SK-N-SH treated with all-trans-retinoic acid at 6 μM for 48 hours (cell line): ENCODE measurements around the gene GUCY1A2.

Source experiments
- ATAC-seq: fragments of 200-7000 bp; cut with Tn5 transposase; 3 replicates; pipeline ENCODE4 v1.9.1; 2020; ENCODE audit warnings: mild to moderate bottlenecking, moderate library complexity
- ARNTL ChIP-seq: fragments of 450-650 bp; formaldehyde crosslinking; IDR thresholded peaks from 2 replicates; pipeline ENCODE4 v1.5.0; 2020; ENCODE audit warnings: low read depth, mild to moderate bottlenecking, moderate library complexity, borderline replicate concordance
- BACH2 ChIP-seq: fragments of 250-450 bp; sonication (Bioruptor Pico); IDR thresholded peaks from 2 replicates; pipeline ENCODE4 v1.9.0; 2021; ENCODE audit warnings: mild to moderate bottlenecking, borderline replicate concordance
- CSDC2 ChIP-seq: fragments of 250-450 bp; sonication (Bioruptor Pico); IDR thresholded peaks from 2 replicates; pipeline ENCODE4 v1.5.0; 2020; ENCODE audit warnings: mild to moderate bottlenecking, moderate library complexity
- ESRRG ChIP-seq: fragments of 250-450 bp; sonication (Bioruptor Pico); IDR thresholded peaks from 2 replicates; pipeline ENCODE4 v1.6.1; 2021; ENCODE audit warnings: mild to moderate bottlenecking
- GLIS3 ChIP-seq: fragments of 250-450 bp; sonication (Bioruptor Pico); IDR thresholded peaks from 2 replicates; pipeline ENCODE4 v1.5.0; 2020; ENCODE audit warnings: mild to moderate bottlenecking, moderate library complexity
- ISL1 ChIP-seq: fragments of 250-450 bp; sonication (Bioruptor Pico); IDR thresholded peaks from 2 replicates; pipeline ENCODE4 v2.1.2; 2022; ENCODE audit warnings: mild to moderate bottlenecking, moderate library complexity
- OSR1 ChIP-seq: fragments of 250-450 bp; sonication (Bioruptor Pico); IDR thresholded peaks from 2 replicates; pipeline ENCODE4 v1.8.0; 2022; ENCODE audit warnings: moderate library complexity, mild to moderate bottlenecking, inconsistent platforms
- PPARA ChIP-seq: fragments of 250-450 bp; sonication (Bioruptor Pico); IDR thresholded peaks from 2 replicates; pipeline ENCODE4 v1.5.0; 2020; ENCODE audit warnings: mild to moderate bottlenecking, borderline replicate concordance
- RARB ChIP-seq: fragments of 250-450 bp; sonication (Bioruptor Pico); IDR thresholded peaks from 2 replicates; pipeline ENCODE4 v1.8.0; 2021; ENCODE audit warnings: mild to moderate bottlenecking, moderate library complexity
- SNAI2 ChIP-seq: fragments of 250-450 bp; sonication (Bioruptor Pico); IDR thresholded peaks from 2 replicates; pipeline ENCODE4 v1.5.0; 2020; ENCODE audit warnings: mild to moderate bottlenecking, moderate library complexity
- TCF4 ChIP-seq: fragments of 250-450 bp; sonication (Bioruptor Pico); IDR thresholded peaks from 2 replicates; pipeline ENCODE4 v1.8.0; 2021; ENCODE audit warnings: mild to moderate bottlenecking, moderate library complexity, borderline replicate concordance
- TOX ChIP-seq: fragments of 250-450 bp; sonication (Bioruptor Pico); IDR thresholded peaks from 2 replicates; pipeline ENCODE4 v1.8.0; 2021; ENCODE audit warnings: mild to moderate bottlenecking, moderate library complexity, borderline replicate concordance
- ZC3H10 ChIP-seq: fragments of 250-450 bp; sonication (Bioruptor Pico); IDR thresholded peaks from 2 replicates; pipeline ENCODE4 v1.5.1; 2021; ENCODE audit warnings: mild to moderate bottlenecking, moderate library complexity
- ZFP30 ChIP-seq: fragments of 450-650 bp; formaldehyde crosslinking; IDR thresholded peaks from 2 replicates; pipeline ENCODE4 v1.5.0; 2022; ENCODE audit warnings: mild to moderate bottlenecking, moderate library complexity
- ZNF565 ChIP-seq: fragments of 450-650 bp; formaldehyde crosslinking; conservative IDR thresholded peaks from 2 replicates; pipeline ENCODE4 v1.5.0; 2020; ENCODE audit warnings: low read depth, mild to moderate bottlenecking, moderate library complexity
- ZNF70 ChIP-seq: fragments of 450-650 bp; formaldehyde crosslinking; IDR thresholded peaks from 2 replicates; pipeline ENCODE4 v1.5.0; 2020; ENCODE audit warnings: mild to moderate bottlenecking, moderate library complexity
- ZNF8 ChIP-seq: fragments of 450-650 bp; formaldehyde crosslinking; IDR thresholded peaks from 2 replicates; pipeline ENCODE4 v1.5.0; 2020; ENCODE audit warnings: mild to moderate bottlenecking, moderate library complexity
- TF ChIP-seq, protein P1 (sequence below): fragments of 250-450 bp; sonication (Bioruptor Pico); IDR thresholded peaks from 2 replicates; pipeline ENCODE4 v1.8.0; 2020; ENCODE audit warnings: mild to moderate bottlenecking, moderate library complexity, borderline replicate concordance
- TF ChIP-seq, protein P2 (sequence below): fragments of 250-450 bp; sonication (Bioruptor Pico); IDR thresholded peaks from 2 replicates; pipeline ENCODE4 v1.5.1; 2021; ENCODE audit warnings: mild to moderate bottlenecking, moderate library complexity
- TF ChIP-seq, protein P3 (sequence below): fragments of 250-450 bp; sonication (Bioruptor Pico); IDR thresholded peaks from 2 replicates; pipeline ENCODE4 v1.5.1; 2020; ENCODE audit warnings: low read depth, mild to moderate bottlenecking, moderate library complexity
- TF ChIP-seq, protein P4 (sequence below): fragments of 250-450 bp; sonication (Bioruptor Pico); IDR thresholded peaks from 2 replicates; pipeline ENCODE4 v1.5.0; 2020; ENCODE audit warnings: mild to moderate bottlenecking, moderate library complexity
- TF ChIP-seq, protein P5 (sequence below): fragments of 250-450 bp; sonication (Bioruptor Pico); IDR thresholded peaks from 2 replicates; pipeline ENCODE4 v1.8.0; 2021; ENCODE audit warnings: low read depth, mild to moderate bottlenecking, moderate library complexity, borderline replicate concordance

GUCY1A2 gene

DNA sequence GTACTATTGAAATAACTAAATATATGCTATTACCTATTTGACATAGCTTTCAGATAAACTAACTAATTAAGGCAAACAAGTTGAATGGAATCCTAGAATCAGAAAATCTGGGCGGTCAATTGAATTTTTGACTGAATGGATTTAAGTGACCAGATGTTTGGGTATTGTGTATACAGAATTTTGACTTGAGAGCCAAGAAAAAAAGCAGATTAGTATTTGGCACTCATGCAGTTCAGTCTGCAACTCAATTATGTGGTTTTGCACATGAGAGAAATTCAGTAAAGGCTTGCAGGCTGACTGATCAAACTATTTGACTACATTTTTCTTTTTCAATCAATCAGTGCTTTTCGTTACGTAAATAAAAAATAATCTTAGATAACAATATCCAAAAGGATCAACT, 254.8 kb downstream of the GUCY1A2 start:
- TF ChIP-seq ZNF565 (CRISPR knock-in tag) (no peak), GLIS3 (no peak), ZNF70 (CRISPR knock-in tag) (no peak), ARNTL (CRISPR knock-in tag) (no peak), ZC3H10 (CRISPR knock-in tag) (no peak), TOX (no peak)
- TF ChIP-seq, protein P1, sequence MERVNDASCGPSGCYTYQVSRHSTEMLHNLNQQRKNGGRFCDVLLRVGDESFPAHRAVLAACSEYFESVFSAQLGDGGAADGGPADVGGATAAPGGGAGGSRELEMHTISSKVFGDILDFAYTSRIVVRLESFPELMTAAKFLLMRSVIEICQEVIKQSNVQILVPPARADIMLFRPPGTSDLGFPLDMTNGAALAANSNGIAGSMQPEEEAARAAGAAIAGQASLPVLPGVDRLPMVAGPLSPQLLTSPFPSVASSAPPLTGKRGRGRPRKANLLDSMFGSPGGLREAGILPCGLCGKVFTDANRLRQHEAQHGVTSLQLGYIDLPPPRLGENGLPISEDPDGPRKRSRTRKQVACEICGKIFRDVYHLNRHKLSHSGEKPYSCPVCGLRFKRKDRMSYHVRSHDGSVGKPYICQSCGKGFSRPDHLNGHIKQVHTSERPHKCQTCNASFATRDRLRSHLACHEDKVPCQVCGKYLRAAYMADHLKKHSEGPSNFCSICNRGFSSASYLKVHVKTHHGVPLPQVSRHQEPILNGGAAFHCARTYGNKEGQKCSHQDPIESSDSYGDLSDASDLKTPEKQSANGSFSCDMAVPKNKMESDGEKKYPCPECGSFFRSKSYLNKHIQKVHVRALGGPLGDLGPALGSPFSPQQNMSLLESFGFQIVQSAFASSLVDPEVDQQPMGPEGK (CRISPR knock-in tag) = no peak
- TF ChIP-seq, protein P2, sequence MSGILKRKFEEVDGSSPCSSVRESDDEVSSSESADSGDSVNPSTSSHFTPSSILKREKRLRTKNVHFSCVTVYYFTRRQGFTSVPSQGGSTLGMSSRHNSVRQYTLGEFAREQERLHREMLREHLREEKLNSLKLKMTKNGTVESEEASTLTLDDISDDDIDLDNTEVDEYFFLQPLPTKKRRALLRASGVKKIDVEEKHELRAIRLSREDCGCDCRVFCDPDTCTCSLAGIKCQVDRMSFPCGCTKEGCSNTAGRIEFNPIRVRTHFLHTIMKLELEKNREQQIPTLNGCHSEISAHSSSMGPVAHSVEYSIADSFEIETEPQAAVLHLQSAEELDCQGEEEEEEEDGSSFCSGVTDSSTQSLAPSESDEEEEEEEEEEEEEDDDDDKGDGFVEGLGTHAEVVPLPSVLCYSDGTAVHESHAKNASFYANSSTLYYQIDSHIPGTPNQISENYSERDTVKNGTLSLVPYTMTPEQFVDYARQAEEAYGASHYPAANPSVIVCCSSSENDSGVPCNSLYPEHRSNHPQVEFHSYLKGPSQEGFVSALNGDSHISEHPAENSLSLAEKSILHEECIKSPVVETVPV = no peak
- ATAC-seq = no peak

DNA sequence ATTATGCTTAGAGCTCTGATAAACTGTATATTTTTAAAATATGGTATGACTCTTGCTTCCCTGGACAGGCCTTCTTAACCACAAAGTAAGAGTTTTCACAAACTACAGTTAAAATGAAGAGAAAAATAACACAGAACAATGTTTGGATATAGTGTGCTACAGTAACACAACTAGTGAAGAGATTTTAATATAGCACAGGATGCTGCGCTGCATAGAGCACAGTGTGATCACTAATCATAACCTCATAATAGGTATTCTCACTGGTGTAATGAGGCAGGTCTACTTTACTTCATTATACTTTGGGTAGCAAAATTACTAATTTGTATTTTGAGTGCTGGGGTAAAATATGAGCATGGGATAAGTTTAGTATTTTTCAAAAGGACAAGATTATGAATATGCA, 256.5 kb downstream of the GUCY1A2 start:
- TF ChIP-seq ZC3H10 (CRISPR knock-in tag) = no peak
- TF ChIP-seq, protein P3, sequence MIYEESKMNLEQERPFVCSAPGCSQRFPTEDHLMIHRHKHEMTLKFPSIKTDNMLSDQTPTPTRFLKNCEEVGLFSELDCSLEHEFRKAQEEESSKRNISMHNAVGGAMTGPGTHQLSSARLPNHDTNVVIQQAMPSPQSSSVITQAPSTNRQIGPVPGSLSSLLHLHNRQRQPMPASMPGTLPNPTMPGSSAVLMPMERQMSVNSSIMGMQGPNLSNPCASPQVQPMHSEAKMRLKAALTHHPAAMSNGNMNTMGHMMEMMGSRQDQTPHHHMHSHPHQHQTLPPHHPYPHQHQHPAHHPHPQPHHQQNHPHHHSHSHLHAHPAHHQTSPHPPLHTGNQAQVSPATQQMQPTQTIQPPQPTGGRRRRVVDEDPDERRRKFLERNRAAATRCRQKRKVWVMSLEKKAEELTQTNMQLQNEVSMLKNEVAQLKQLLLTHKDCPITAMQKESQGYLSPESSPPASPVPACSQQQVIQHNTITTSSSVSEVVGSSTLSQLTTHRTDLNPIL (CRISPR knock-in tag) = no peak
- no peak for TF ChIP-seq ZNF70 (CRISPR knock-in tag)
- no peak for TF ChIP-seq ARNTL (CRISPR knock-in tag)
- no peak for TF ChIP-seq ISL1 (CRISPR knock-in tag)
- no peak for TF ChIP-seq GLIS3
- no peak for TF ChIP-seq TOX
- TF ChIP-seq CSDC2 (CRISPR knock-in tag) = no peak
- TF ChIP-seq PPARA (CRISPR knock-in tag) = no peak
- TF ChIP-seq OSR1 (CRISPR knock-in tag) = no peak
- no peak for ATAC-seq

DNA sequence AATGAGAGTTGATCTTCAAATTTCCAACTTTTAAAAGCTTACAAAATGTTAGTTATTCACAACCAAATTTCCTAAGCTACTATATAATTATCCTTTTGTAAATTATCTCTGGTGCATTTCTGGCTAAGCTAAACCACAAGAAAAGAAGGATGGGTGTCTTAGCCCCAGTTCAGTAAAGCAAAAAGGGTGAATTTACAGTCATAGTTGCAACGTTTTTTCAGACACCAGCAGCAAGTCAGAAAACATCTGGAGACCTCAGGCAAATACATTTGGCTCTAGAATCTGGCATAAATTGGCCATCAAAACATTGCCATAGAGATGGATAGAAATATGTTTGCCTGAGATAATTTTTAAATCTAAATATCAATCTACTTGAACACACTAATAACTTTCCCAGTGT, 257.0 kb downstream of the GUCY1A2 start:
- ATAC-seq = no peak
- no peak for TF ChIP-seq PPARA (CRISPR knock-in tag)
- no peak for TF ChIP-seq ESRRG (CRISPR knock-in tag)
- TF ChIP-seq, protein P2 = no peak
- TF ChIP-seq ZC3H10 (CRISPR knock-in tag) = no peak
- TF ChIP-seq ZNF8 = no peak

DNA sequence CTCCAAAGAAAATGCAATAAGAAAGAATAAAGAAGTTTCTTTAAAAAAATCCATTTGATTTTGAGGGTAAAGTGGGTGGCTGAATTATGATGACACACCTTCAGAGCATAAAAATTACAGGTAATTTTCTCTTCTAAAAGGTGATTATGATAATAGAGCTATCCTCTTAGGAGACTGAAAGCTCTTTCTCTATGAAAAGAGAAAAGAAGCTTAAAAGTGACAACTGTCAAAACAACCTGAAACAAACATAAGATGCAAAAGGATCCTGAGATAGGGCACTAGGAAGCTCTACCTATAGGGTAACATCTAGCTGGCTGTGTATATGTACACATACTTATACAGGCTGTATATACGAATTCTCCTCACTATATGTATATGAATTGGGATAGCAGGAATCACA, 270.2 kb downstream of the GUCY1A2 start:
- no peak for ATAC-seq
- TF ChIP-seq, protein P4, sequence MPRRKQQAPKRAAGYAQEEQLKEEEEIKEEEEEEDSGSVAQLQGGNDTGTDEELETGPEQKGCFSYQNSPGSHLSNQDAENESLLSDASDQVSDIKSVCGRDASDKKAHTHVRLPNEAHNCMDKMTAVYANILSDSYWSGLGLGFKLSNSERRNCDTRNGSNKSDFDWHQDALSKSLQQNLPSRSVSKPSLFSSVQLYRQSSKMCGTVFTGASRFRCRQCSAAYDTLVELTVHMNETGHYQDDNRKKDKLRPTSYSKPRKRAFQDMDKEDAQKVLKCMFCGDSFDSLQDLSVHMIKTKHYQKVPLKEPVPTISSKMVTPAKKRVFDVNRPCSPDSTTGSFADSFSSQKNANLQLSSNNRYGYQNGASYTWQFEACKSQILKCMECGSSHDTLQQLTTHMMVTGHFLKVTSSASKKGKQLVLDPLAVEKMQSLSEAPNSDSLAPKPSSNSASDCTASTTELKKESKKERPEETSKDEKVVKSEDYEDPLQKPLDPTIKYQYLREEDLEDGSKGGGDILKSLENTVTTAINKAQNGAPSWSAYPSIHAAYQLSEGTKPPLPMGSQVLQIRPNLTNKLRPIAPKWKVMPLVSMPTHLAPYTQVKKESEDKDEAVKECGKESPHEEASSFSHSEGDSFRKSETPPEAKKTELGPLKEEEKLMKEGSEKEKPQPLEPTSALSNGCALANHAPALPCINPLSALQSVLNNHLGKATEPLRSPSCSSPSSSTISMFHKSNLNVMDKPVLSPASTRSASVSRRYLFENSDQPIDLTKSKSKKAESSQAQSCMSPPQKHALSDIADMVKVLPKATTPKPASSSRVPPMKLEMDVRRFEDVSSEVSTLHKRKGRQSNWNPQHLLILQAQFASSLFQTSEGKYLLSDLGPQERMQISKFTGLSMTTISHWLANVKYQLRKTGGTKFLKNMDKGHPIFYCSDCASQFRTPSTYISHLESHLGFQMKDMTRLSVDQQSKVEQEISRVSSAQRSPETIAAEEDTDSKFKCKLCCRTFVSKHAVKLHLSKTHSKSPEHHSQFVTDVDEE = no peak
- TF ChIP-seq, protein P1 (CRISPR knock-in tag) = no peak
- TF ChIP-seq CSDC2 (CRISPR knock-in tag) = no peak
- TF ChIP-seq TOX = no peak
- TF ChIP-seq ZFP30 (CRISPR knock-in tag) = no peak
- TF ChIP-seq BACH2 (CRISPR knock-in tag) = no peak
- TF ChIP-seq, protein P5, sequence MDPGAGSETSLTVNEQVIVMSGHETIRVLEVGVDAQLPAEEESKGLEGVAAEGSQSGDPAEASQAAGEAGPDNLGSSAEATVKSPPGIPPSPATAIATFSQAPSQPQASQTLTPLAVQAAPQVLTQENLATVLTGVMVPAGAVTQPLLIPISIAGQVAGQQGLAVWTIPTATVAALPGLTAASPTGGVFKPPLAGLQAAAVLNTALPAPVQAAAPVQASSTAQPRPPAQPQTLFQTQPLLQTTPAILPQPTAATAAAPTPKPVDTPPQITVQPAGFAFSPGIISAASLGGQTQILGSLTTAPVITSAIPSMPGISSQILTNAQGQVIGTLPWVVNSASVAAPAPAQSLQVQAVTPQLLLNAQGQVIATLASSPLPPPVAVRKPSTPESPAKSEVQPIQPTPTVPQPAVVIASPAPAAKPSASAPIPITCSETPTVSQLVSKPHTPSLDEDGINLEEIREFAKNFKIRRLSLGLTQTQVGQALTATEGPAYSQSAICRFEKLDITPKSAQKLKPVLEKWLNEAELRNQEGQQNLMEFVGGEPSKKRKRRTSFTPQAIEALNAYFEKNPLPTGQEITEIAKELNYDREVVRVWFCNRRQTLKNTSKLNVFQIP (CRISPR knock-in tag) = no peak
- TF ChIP-seq GLIS3 = no peak
- TF ChIP-seq ESRRG (CRISPR knock-in tag) = no peak
- TF ChIP-seq TCF4 (CRISPR knock-in tag) = no peak
- no peak for TF ChIP-seq SNAI2 (CRISPR knock-in tag)
- TF ChIP-seq RARB (CRISPR knock-in tag) = no peak
- TF ChIP-seq, protein P2 = no peak
- no peak for TF ChIP-seq ISL1 (CRISPR knock-in tag)
- no peak for TF ChIP-seq ZC3H10 (CRISPR knock-in tag)
- TF ChIP-seq ZNF8 = no peak
